Measurements from ENCODE around the gene PAPSS1.

The PAPSS1 gene

GRCh38 chr4:107593230-107593629, 126.8 kb downstream of the PAPSS1 start:
- Mint-ChIP-seq H3K36me3 (ENCODE audit: low read depth) (no peaks in the 10 kb centered on the region), H3K4me1 (no peaks in the 10 kb centered on the region), H3K27me3 (ENCODE audit: low read depth) (no peaks in the 10 kb centered on the region), H3K4me3 (no peak overlapping the region), H3K9me3 (peaks cover 13% of the 10 kb centered on the region), H3K27ac (no peak overlapping the region)
- TF ChIP-seq, protein P1, sequence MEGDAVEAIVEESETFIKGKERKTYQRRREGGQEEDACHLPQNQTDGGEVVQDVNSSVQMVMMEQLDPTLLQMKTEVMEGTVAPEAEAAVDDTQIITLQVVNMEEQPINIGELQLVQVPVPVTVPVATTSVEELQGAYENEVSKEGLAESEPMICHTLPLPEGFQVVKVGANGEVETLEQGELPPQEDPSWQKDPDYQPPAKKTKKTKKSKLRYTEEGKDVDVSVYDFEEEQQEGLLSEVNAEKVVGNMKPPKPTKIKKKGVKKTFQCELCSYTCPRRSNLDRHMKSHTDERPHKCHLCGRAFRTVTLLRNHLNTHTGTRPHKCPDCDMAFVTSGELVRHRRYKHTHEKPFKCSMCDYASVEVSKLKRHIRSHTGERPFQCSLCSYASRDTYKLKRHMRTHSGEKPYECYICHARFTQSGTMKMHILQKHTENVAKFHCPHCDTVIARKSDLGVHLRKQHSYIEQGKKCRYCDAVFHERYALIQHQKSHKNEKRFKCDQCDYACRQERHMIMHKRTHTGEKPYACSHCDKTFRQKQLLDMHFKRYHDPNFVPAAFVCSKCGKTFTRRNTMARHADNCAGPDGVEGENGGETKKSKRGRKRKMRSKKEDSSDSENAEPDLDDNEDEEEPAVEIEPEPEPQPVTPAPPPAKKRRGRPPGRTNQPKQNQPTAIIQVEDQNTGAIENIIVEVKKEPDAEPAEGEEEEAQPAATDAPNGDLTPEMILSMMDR (IDR thresholded peaks at IDR 0.05; ENCODE audit: unreplicated experiment in 3 of 3) = no peak

DNA sequence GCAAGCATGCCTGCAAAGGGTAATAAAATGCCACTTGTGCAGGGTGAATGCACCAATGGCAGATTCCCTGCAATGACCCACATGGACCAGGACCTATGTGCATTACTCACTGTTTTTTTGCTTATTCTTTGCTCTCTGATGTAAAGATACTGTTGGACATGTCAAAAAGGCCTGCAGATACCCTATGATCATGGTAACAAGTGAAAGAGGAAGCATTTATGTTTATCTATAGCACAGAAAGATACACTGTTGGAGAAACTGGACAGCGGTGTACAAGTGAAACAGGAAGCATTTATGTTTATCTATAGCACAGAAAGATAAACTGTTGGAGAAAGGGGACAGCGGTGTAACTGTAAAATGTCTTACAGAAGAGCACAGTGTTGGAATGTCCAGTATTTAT, 127.5 kb downstream of the PAPSS1 start:
- Mint-ChIP-seq H3K9me3 (peaks cover 15% of the 10 kb centered on the region), H3K27ac (no peak overlapping the region), H3K36me3 (ENCODE audit: low read depth) (no peaks in the 10 kb centered on the region), H3K4me1 (no peaks in the 10 kb centered on the region), H3K4me3 (no peak overlapping the region), H3K27me3 (ENCODE audit: low read depth) (no peaks in the 10 kb centered on the region)
- TF ChIP-seq, protein P1 (IDR thresholded peaks at IDR 0.05; ENCODE audit: unreplicated experiment in 3 of 3) = no peak

DNA sequence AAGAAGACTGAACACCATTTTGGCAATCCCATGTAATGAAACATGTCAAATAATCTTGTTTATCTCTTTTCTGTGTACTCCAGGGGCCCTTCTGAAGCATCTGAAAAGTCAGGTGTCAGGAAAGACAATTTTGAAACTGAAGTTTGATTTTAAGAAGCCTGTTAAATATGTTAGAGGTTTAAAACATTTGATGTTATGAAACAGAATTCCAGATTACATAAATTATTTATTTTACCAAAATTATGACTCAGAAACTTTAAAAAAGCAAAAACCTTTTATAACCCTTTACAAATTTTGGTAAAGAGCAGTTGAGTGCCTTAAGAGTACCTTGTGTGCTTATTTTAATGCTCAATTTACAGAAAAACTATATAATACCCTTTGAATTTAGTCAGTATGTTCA, 130.8 kb downstream of the PAPSS1 start:
- Mint-ChIP-seq H3K36me3 (ENCODE audit: low read depth) (no peaks in the 10 kb centered on the region), H3K4me3 (no peak overlapping the region), H3K27ac (no peak overlapping the region), H3K27me3 (ENCODE audit: low read depth) (no peaks in the 10 kb centered on the region), H3K9me3 (peaks cover 15% of the 10 kb centered on the region), H3K4me1 (no peaks in the 10 kb centered on the region)
- TF ChIP-seq, protein P1 (IDR thresholded peaks at IDR 0.05; ENCODE audit: unreplicated experiment in 3 of 3) = no peak

DNA sequence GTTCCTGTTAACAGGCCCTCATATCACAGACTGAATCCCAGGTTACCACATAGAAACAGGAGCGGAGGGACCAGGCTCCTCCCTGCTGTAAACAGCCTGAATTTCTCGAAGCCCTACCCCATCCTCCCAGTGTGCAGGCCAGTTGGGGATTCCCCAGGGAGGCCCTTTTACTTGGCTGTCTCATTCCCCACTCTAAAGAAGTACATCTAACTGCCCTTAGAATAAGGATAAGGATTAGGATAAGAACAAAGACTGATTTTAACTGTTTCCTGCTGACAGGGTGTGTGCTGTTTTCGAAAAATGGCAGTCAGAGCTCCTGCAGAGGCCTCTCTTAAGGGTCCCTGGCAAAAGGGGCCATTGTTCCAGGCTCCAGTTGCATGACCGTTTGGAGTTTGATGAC, 133.7 kb downstream of the PAPSS1 start:
- no peaks in the 10 kb centered on the region for H3K27me3 Mint-ChIP-seq (ENCODE audit: low read depth)
- no peak overlapping the region for H3K27ac Mint-ChIP-seq
- peaks cover 25% of the 10 kb centered on the region for H3K9me3 Mint-ChIP-seq
- no peaks in the 10 kb centered on the region for H3K36me3 Mint-ChIP-seq (ENCODE audit: low read depth)
- TF ChIP-seq, protein P1 (IDR thresholded peaks at IDR 0.05; ENCODE audit: unreplicated experiment in 3 of 3) = no peak
- no peaks in the 10 kb centered on the region for H3K4me1 Mint-ChIP-seq
- no peak overlapping the region for H3K4me3 Mint-ChIP-seq

DNA sequence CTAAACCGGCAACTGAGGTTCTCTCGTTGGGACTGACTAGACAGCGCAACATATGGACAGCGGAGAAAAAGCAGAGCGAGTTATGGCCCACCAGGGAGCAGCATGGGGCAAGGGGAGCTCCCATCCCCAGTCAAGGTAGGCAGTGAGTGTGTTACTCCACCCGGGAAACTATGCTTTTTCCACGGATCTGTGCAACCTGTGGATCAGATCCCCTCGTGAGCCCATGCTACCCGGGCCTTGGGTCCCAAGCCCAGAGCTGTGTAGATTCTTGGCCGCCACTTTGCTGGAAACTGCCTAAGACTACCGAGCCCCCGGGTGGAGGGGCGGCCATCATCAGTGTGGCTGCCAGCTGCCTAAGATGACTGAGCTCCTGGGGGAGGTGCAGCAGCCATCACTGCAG, 140.9 kb downstream of the PAPSS1 start:
- Mint-ChIP-seq H3K9me3 (peaks cover 18% of the 10 kb centered on the region), H3K4me1 (peaks cover 6% of the 10 kb centered on the region), H3K4me3 (no peak overlapping the region), H3K27me3 (ENCODE audit: low read depth) (no peaks in the 10 kb centered on the region), H3K27ac (no peak overlapping the region), H3K36me3 (ENCODE audit: low read depth) (no peaks in the 10 kb centered on the region)
- TF ChIP-seq, protein P1 (IDR thresholded peaks at IDR 0.05; ENCODE audit: unreplicated experiment in 3 of 3) = no peak

DNA sequence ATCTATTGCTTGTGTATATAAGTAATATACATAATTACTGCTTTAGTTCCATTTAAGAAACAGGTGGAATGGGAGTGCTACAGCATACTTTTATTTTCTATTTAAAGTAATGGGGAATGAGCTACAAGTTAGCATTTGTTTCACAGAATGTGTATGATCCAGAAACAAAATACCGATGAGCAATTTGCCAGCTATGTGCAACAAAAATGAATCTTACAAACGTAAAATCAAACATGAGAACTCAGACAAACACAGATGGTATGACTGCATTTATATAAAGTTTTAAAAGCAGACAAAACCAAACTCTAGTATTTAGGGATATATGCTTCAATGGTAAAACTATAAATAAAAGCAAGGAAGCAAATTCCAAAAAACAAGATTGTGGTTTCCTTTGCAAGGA, 141.7 kb downstream of the PAPSS1 start:
- peaks cover 16% of the 10 kb centered on the region for H3K9me3 Mint-ChIP-seq
- TF ChIP-seq, protein P1 (IDR thresholded peaks at IDR 0.05; ENCODE audit: unreplicated experiment in 3 of 3) = no peak
- H3K4me3 Mint-ChIP-seq = no peak overlapping the region
- no peaks in the 10 kb centered on the region for H3K27me3 Mint-ChIP-seq (ENCODE audit: low read depth)
- no peaks in the 10 kb centered on the region for H3K36me3 Mint-ChIP-seq (ENCODE audit: low read depth)
- H3K4me1 Mint-ChIP-seq = peaks cover 6% of the 10 kb centered on the region
- no peak overlapping the region for H3K27ac Mint-ChIP-seq
